H9 (cell line): ENCODE data around the gene WDR83. TPM values are rescaled to one million over a fixed set of nuclear protein-coding genes. Genes with fewer than 3 reads are reported as not detected.

ENCODE experiments used
- DNase-seq: peaks from one replicate; pipeline ENCODE4 v3.0.0-alpha.2; 2017
- H2AFZ ChIP-seq: one replicate; pipeline ENCODE4 v1.6.1; 2013; ENCODE audit warnings: mild to moderate bottlenecking, low read length, control low read depth, moderate library complexity
- H2AK5ac ChIP-seq: 2 replicates; pipeline ENCODE4 v1.6.1; 2013; ENCODE audit warnings: low read length, control low read depth, mixed read lengths; ENCODE audit not compliant: insufficient read length
- H2BK120ac ChIP-seq: one replicate; pipeline ENCODE4 v1.6.1; 2013; ENCODE audit warnings: low read depth, mild to moderate bottlenecking, low read length, control low read depth, inconsistent platforms; ENCODE audit not compliant: poor library complexity, severe bottlenecking
- H2BK12ac ChIP-seq: 2 replicates; pipeline ENCODE4 v1.6.1; 2013; ENCODE audit warnings: low read length, control low read depth, mixed read lengths, low read depth; ENCODE audit not compliant: insufficient read length
- H2BK15ac ChIP-seq: 2 replicates; pipeline ENCODE4 v1.6.1; 2013; ENCODE audit warnings: low read depth, low read length, control low read depth
- H2BK20ac ChIP-seq: one replicate; pipeline ENCODE4 v1.6.1; 2013; ENCODE audit warnings: low read depth, mild to moderate bottlenecking, low read length, control low read depth, inconsistent platforms; ENCODE audit not compliant: poor library complexity, severe bottlenecking
- H2BK5ac ChIP-seq: 2 replicates; pipeline ENCODE4 v1.6.1; 2013; ENCODE audit warnings: low read length, control low read depth, mixed read lengths; ENCODE audit not compliant: insufficient read length
- H3K14ac ChIP-seq: 2 replicates; pipeline ENCODE4 v1.6.1; 2013; ENCODE audit warnings: low read length, control low read depth; ENCODE audit not compliant: insufficient read depth
- H3K18ac ChIP-seq: 2 replicates; pipeline ENCODE4 v1.6.1; 2013; ENCODE audit warnings: low read depth, mild to moderate bottlenecking, mixed read lengths, low read length, control low read depth; ENCODE audit not compliant: insufficient read length
- H3K23ac ChIP-seq: 2 replicates; pipeline ENCODE4 v1.6.1; 2013; ENCODE audit warnings: low read length, control low read depth, mixed read lengths, low read depth; ENCODE audit not compliant: insufficient read length
- H3K23me2 ChIP-seq: 2 replicates; pipeline ENCODE4 v1.6.1; 2013; ENCODE audit warnings: low read depth, mild to moderate bottlenecking, mixed read lengths, low read length, control low read depth; ENCODE audit not compliant: insufficient read length, poor library complexity, severe bottlenecking
- H3K27ac ChIP-seq: 2 replicates; pipeline ENCODE4 v1.5.1; 2013; ENCODE audit warnings: low read length, control low read depth, mixed read lengths, low read depth; ENCODE audit not compliant: insufficient read length
- H3K27me3 ChIP-seq: 2 replicates; pipeline ENCODE4 v1.6.1; 2013; ENCODE audit warnings: low read length, control low read depth, inconsistent platforms; ENCODE audit not compliant: insufficient read depth
- H3K4ac ChIP-seq: 2 replicates; pipeline ENCODE4 v1.6.1; 2013; ENCODE audit warnings: low read depth, mild to moderate bottlenecking, control low read depth, inconsistent platforms, low read length, moderate library complexity
- H3K4me1 ChIP-seq: 2 replicates; pipeline ENCODE4 v1.6.1; 2013; ENCODE audit warnings: low read length, control low read depth, inconsistent platforms; ENCODE audit not compliant: insufficient read depth
- H3K4me2 ChIP-seq: 2 replicates; pipeline ENCODE4 v1.6.1; 2013; ENCODE audit warnings: low read length, control low read depth, mixed read lengths; ENCODE audit not compliant: insufficient read length, insufficient read depth
- H3K56ac ChIP-seq: 2 replicates; pipeline ENCODE4 v1.6.1; 2013; ENCODE audit warnings: low read depth, mild to moderate bottlenecking, mixed read lengths, low read length, control low read depth; ENCODE audit not compliant: insufficient read length
- H3K79me1 ChIP-seq: 2 replicates; pipeline ENCODE4 v1.6.1; 2013; ENCODE audit warnings: low read depth, mild to moderate bottlenecking, moderate library complexity, low read length, control low read depth, inconsistent platforms; ENCODE audit not compliant: insufficient read depth, poor library complexity, severe bottlenecking
- H3K79me2 ChIP-seq: 2 replicates; pipeline ENCODE4 v1.6.1; 2013; ENCODE audit warnings: low read length, control low read depth, inconsistent platforms; ENCODE audit not compliant: insufficient read depth
- H3K9ac ChIP-seq: 2 replicates; pipeline ENCODE4 v1.6.1; 2013; ENCODE audit warnings: low read length, control low read depth, mixed read lengths; ENCODE audit not compliant: insufficient read length; ENCODE audit errors: extremely low read depth
- H3K9me3 ChIP-seq: one replicate; pipeline ENCODE4 v1.6.1; 2013; ENCODE audit warnings: low read depth, low read length, inconsistent platforms; ENCODE audit not compliant: control insufficient read depth
- H3T11ph ChIP-seq: one replicate; pipeline ENCODE4 v1.6.1; 2013; ENCODE audit warnings: mild to moderate bottlenecking, low read length, control low read depth, inconsistent platforms
- H4K20me1 ChIP-seq: one replicate; pipeline ENCODE4 v1.6.1; 2013; ENCODE audit not compliant: control insufficient read depth, insufficient read length, insufficient read depth
- H4K5ac ChIP-seq: 2 replicates; pipeline ENCODE4 v1.6.1; 2013; ENCODE audit warnings: low read depth, mild to moderate bottlenecking, mixed read lengths, low read length, control low read depth; ENCODE audit not compliant: insufficient read length
- H4K8ac ChIP-seq: replicated peaks from 2 replicates; pipeline ENCODE4 v1.6.1; 2013; ENCODE audit warnings: low read length, control low read depth, mixed read lengths, low read depth; ENCODE audit not compliant: insufficient read length
- H4K91ac ChIP-seq: 2 replicates; pipeline ENCODE4 v1.6.1; 2013; ENCODE audit warnings: low read depth, mild to moderate bottlenecking, moderate library complexity, mixed read lengths, low read length, control low read depth; ENCODE audit not compliant: insufficient read length
- H3K27ac Mint-ChIP-seq, 3 experiments: 2 replicates in 2 of 3; 3 replicates in 1 of 3; pipeline ENCODE4 v1.8.0; 2020 to 2021; ENCODE audit warnings: mixed read lengths in 3 of 3, mild to moderate bottlenecking in 1 of 3, moderate library complexity in 1 of 3
- H3K27me3 Mint-ChIP-seq: 2 replicates; pipeline ENCODE4 v1.8.0; 2021; ENCODE audit warnings: low read depth, mild to moderate bottlenecking, moderate library complexity, mixed read lengths
- H3K36me3 Mint-ChIP-seq, 3 experiments: 2 replicates in 2 of 3; 3 replicates in 1 of 3; pipeline ENCODE4 v1.8.0; 2020 to 2021; ENCODE audit warnings: low read depth in 3 of 3, mixed read lengths in 3 of 3; ENCODE audit not compliant: insufficient read depth in 1 of 3
- H3K4me1 Mint-ChIP-seq, 2 experiments: 2 replicates each; pipeline ENCODE4 v1.8.0; 2020; ENCODE audit warnings: mixed read lengths in 2 of 2
- H3K4me3 Mint-ChIP-seq, 2 experiments: 2 replicates in 1 of 2; 3 replicates in 1 of 2; pipeline ENCODE4 v1.8.0; 2020 to 2021; ENCODE audit warnings: mild to moderate bottlenecking in 2 of 2, mixed read lengths in 2 of 2, moderate library complexity in 1 of 2
- H3K9me3 Mint-ChIP-seq, 2 experiments: 2 replicates in 1 of 2; 3 replicates in 1 of 2; pipeline ENCODE4 v1.8.0; 2020; ENCODE audit warnings: mild to moderate bottlenecking in 2 of 2, mixed read lengths in 2 of 2, moderate library complexity in 1 of 2
- WGBS: extraction: QIAGEN DNeasy Blood & Tissue Kit; methylation state at CpG from one replicate; pipeline ENCODE4 v1.1.7; 2013; ENCODE audit warnings: missing lambda C conversion rate, low lambda C conversion rate, mixed read lengths; ENCODE audit not compliant: insufficient read length; ENCODE audit errors: extremely low coverage; 5-methylcytosine and 5-hydroxymethylcytosine counted together
- total RNA-seq: library from RNA; stranded (reverse); gene quantifications from 2 replicates; pipeline ENCODE4 v1.2.1, GENCODE V29; 2021
- TF ChIP-seq, protein P1 (sequence below): fragments of 200-600 bp; sonication (generic); conservative IDR thresholded peaks from 3 replicates; pipeline ENCODE4 v1.8.0; 2021; ENCODE audit warnings: antibody characterized with exemption, mild to moderate bottlenecking

WDR83 gene
- total RNA-seq, 1 experiment from 2014 or later, result 21.0 TPM

DNA sequence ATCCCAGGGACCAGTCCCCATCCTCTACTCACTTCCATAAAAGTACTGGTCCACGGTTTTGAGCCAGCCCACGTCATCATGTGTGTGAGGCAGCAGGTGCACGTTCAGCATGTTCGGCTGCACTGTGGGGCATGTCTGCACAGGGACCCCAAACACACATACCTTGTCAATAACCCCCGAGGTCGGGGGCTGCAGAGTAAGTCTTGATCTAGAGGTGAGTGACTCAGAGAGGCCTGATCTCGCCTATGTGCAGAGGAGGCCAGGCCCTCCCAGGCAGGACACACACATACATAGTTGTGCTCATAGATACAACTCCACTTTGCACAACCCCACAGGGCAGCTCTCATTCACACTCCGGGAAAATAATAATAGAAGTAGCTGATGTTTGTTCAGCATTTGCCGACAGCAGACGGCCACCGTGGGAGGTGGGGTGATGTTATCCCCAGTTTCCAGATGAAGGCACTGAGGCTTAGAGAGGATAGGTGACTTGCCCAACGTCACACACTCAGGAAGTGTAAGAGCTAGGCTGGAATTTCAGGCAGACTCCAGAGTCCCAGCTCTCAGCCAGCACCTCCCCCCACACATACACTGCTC, 839 bp upstream of the WDR83 start:
- Histone ChIP-seq H3K27ac (no peak overlapping the region), H3K4me1 (no peaks in the 10 kb centered on the region), H4K20me1 (no peaks in the 10 kb centered on the region), H3T11ph (no peak overlapping the region), H3K9ac (peak overlapping the region; percentile 60), H3K27me3 (no peaks in the 10 kb centered on the region), H4K91ac (no peak overlapping the region), H3K4me2 (peak overlapping the region; percentile 83), H3K56ac (no peak overlapping the region), H3K79me2 (no peaks in the 10 kb centered on the region), H3K23me2 (peaks cover 24% of the 10 kb centered on the region), H3K23ac (no peak overlapping the region), H2BK20ac (no peak overlapping the region), H4K8ac (no peak overlapping the region), H3K9me3 (no peaks in the 10 kb centered on the region), H3K14ac (no peak overlapping the region), H2BK12ac (no peak overlapping the region), H2AFZ (no peak overlapping the region), H2AK5ac (no peak overlapping the region), H4K5ac (no peak overlapping the region), H3K18ac (no peak overlapping the region), H3K4ac (no peak overlapping the region), H3K79me1 (no peaks in the 10 kb centered on the region), H2BK5ac (no peak overlapping the region), H2BK15ac (no peak overlapping the region), H2BK120ac (no peak overlapping the region)
- no CpG with 5 or more reads among the region's 12 CpGs for WGBS
- Mint-ChIP-seq H3K36me3 (peaks cover 3 to 31% (median 26%) of the 10 kb centered on the region in 3 experiments; a peak in 6 of 7 replicates), H3K4me1 (peaks cover 27 to 46% of the 10 kb centered on the region in 2 experiments), H3K27ac (peak overlapping the region in 2 of 3 experiments; percentile 2 to 91; a peak in 3 of 7 replicates), H3K27me3 (peaks cover 2% of the 10 kb centered on the region), H3K9me3 (peaks cover 0 to 1% of the 10 kb centered on the region in 2 experiments; a peak in 2 of 5 replicates), H3K4me3 (peak overlapping the region; percentile 93 to 94)
- TF ChIP-seq, protein P1, sequence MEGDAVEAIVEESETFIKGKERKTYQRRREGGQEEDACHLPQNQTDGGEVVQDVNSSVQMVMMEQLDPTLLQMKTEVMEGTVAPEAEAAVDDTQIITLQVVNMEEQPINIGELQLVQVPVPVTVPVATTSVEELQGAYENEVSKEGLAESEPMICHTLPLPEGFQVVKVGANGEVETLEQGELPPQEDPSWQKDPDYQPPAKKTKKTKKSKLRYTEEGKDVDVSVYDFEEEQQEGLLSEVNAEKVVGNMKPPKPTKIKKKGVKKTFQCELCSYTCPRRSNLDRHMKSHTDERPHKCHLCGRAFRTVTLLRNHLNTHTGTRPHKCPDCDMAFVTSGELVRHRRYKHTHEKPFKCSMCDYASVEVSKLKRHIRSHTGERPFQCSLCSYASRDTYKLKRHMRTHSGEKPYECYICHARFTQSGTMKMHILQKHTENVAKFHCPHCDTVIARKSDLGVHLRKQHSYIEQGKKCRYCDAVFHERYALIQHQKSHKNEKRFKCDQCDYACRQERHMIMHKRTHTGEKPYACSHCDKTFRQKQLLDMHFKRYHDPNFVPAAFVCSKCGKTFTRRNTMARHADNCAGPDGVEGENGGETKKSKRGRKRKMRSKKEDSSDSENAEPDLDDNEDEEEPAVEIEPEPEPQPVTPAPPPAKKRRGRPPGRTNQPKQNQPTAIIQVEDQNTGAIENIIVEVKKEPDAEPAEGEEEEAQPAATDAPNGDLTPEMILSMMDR, result no peak
- no peak for DNase-seq
